NCI-H146 (cell line): ENCODE data around the gene UTP20.

Experiments
- DNase-seq: peaks from one replicate; lab custom pipeline; 2025; lab: John Stamatoyannopoulos, UW

Gene UTP20

GRCh38 chr12:101280006-101280505 lies at the start of gene UTP20:
Gene UTP20, plus strand, starts transcription at chr12:101280105. Its CDS starts 178 bp downstream, at chr12:101280283.
- peak; percentile 93 for DNase-seq

DNA sequence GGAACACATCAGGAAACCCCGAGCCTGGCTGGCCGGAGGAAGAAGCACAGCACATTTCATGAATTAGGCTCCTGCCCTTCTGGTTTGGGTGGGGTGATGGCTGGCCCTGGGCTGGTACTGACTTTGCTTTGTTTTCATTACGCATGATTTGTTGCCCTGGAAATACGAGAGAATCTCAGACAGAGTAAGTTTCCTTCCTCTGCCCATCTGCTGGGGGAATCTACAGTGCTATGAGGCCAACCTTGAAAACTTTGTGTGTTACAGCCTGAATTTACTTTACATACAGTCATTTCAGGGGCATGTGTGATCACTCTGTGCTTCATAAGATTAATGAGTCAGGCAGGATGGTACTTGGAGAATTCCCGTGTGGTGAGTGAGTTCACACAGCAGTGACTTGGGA lies 49.4 kb upstream of the UTP20 start:
- no peak for DNase-seq

DNA sequence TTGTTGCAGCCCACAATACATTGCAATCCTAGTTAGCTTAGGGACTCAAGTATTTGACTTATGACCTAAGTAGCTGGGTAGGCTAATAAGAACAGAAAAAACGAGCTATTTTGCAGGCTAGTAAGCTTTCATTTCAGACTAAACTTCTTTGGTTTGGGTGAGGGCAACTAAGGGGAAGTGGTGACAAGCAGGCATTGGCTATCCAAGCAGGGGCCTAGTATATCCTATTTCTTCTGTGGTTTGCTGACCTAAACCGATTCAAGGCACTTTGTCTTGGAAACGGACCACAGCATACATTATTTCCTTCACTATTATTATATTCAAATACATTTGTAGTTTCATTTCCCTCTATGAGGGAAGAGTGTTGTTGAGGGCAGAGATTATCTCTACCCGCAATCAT lies 48.3 kb upstream of the UTP20 start:
- no peak for DNase-seq

GRCh38 chr12:101235686-101236085 lies 44.2 kb upstream of the UTP20 start:
- DNase-seq, result no peak

- no peak for DNase-seq
These were observed 41.6 kb upstream of the UTP20 start for GRCh38 chr12:101238306-101238705.

DNA sequence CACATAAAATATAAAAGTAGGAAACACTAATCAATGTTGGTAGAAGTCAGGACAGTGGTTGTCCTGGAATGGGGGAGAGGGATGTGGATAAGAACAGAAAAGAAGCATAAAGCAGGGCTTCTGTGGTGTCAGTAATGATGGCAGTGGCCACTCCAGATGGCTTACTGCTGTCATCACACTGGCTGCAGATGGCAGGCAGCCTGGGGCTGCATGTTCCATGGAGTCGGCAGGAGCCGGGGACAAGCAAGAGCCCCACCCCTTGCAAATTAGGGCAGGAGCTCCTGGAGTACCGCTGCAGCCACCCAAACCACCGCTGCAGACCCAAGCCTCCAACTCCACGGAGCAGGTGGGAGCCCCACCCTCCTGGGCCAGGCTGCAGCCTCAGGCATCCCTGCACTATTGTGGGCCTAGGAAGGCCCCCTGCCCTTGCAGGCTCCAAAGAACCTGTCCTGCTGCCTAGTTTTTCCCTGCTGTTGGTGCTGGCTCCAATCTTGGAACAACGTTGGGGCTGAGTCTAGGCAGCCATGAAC lies 41.0 kb upstream of the UTP20 start:
- DNase-seq, result no peak

DNA sequence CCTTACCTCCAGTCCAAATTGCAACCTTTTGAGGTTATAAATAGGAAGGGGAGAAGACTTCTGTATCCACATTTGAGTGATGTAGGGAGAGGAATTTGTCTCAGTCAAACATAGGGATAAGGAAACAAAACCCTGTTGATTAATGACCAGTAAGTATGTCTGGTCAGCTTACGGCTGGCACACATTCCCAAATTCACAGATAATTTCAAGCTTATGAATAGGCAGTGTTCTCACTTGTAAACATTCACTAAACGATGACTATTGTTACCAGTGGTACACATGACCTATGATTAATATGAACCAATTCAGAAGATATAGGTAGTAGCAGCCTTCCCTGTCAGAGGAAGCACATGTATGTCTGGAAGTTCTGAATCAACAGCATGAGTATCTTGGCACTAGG lies 36.8 kb upstream of the UTP20 start:
- no peak for DNase-seq

DNA sequence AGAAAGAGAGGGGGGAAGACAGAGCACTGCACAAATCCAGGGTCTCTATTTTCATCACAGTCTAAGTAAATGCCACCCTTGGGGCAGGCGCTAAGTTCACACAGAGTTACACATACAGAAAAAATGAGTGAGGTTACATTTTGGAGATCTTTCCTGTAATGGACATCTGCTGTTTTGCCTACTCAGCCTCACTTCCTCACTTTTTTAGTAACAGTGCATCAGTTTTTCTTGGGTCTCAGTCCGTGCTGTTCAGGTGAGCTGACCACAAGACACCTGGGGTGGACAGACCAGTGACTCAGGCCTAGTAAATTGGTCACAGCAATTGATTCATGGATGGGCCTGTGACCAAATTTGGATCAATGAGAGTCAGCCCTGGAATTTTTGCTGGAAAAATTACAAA lies 36.3 kb upstream of the UTP20 start:
- no peak for DNase-seq

DNA sequence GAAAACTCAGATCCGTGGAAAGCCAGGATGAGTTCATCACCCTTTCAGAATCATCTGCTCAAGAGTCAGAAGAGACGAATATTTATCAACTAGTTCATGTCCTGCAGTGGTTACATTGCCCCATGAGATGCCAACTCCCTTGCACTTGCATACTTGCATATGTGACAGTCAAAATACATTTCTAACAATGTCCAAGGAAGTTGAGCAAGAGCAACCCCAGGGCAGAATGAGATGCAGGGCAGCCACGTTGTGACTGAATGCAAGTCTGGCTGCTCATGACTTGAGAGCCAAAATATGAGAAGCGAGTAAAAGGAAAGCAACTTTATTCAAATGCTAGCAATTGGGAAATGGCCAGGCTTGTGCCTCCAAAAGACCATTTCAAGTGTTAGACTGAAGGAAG lies 23.6 kb upstream of the UTP20 start:
- no peak for DNase-seq

GRCh38 chr12:101257357-101257756 lies 22.5 kb upstream of the UTP20 start:
- no peak for DNase-seq

DNA sequence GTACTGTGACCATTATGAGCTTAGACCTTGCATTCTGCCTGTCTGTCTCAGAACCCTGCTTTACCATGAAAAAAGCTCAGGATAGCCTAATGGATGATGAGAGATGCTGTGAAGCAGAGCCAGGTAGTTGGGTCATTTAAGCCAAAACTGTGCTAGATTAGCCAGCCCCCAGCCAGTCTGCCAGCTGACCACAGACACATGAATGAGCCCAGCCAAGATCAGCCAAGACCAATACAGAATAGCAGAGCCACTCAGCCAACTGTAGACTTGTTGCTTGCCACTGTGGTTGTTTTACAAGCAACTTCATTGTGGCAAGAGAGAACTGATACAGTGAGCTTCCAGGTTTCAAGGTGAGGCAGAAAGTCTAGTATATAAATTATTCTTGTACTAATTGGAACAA lies 12.8 kb upstream of the UTP20 start:
- DNase-seq, result no peak

DNA sequence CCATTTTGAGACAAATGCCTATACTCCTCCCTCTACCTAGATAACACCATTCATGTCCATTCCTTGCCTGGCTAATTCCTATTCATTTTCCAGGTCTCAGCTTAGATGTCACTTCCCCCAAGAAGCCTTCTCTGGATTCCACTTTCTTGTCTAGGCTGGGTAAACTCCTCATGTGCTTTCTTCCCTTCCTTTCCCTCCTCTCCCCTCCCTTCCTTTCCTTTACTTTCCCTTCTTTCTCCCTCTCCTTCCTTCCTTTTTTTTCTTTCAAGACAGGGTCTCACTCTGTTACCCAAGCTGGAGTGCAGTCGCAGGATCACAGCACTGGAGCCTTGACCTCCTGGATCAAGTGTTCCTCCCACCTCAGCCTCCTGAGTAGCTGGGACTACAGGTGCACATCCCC lies 3.5 kb upstream of the UTP20 start:
- DNase-seq, result no peak

DNA sequence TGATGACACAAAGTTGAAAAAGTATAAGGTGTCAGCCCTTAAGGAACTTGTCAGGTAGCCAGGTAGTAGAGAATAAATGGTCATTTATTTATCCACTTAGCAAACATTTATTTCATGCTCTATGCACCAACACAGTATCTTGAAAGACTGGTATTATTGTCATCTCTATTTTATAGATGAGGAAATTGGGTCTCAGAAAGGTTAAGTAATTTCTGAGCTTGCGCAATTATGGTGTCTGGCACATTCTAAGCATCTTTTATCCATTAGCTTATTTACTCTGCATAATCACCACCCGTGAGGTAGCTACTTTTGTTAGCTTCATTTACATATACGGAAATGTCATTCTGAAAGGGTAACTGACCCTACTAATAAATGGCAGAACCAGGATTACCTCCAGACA lies 2.5 kb upstream of the UTP20 start:
- peak; percentile 21 for DNase-seq

DNA sequence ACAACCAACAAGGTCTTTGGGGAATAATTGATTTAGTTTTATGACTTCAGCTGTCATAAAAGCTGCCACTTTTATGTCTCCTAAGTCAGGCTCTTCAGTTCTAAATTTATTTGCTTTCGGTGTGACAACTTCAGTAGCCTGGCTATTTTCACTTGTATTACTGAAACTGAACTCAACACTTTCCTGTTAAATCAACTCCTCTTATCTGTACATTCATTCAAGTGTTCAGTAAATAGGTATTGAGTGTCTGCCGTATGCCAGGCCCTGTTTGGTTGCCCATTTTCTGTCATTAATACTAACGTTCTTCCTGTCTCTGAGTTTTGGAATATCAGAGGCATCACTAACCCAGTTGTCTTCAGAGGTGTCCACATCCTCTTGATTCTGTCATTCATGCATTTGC lies 7.5 kb downstream of the UTP20 start:
- DNase-seq, result no peak

GRCh38 chr12:101297661-101298060 lies 17.8 kb downstream of the UTP20 start:
- DNase-seq, result no peak

DNA sequence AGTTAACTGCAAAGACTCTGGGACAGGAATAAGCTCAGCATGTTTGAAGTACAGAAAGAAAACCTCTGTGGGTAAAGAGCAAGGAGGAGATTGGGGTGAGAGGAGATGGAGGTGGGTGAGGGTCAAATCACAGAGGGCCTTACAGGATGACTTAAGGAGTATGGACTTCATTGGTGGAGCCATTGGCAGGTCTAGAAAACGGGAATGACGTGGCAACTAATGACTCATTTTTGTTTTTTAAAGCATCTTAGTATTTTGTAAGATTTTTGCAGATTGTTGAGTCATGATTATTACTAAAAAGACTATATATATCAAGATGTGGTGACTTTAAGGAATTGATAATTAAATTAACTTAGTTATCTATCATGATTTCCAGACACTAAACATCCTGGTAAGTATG lies 18.5 kb downstream of the UTP20 start:
- DNase-seq, result no peak

- no peak for DNase-seq
These were observed 19.4 kb downstream of the UTP20 start for GRCh38 chr12:101299346-101299745.

DNA sequence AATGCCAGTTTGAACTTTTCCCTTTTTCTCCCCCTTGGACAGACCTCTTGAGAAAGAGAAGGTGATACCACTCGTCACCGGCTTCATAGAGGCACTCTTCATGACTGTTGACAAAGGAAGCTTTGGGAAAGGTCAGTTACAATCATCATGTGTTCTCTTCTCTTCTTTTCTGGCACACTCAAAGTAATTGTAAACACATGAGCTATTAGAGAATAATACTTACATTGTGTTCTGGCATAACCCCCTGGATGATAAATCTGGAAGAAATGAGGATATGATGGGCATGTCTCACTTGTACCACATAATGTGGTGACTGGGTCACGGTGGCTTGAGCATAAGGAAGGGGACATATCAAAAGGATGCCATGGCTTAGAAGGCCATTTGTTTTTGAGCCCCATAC lies 20.0 kb downstream of the UTP20 start:
- no peak for DNase-seq

GRCh38 chr12:101302741-101303140 lies 22.8 kb downstream of the UTP20 start:
- no peak for DNase-seq

DNA sequence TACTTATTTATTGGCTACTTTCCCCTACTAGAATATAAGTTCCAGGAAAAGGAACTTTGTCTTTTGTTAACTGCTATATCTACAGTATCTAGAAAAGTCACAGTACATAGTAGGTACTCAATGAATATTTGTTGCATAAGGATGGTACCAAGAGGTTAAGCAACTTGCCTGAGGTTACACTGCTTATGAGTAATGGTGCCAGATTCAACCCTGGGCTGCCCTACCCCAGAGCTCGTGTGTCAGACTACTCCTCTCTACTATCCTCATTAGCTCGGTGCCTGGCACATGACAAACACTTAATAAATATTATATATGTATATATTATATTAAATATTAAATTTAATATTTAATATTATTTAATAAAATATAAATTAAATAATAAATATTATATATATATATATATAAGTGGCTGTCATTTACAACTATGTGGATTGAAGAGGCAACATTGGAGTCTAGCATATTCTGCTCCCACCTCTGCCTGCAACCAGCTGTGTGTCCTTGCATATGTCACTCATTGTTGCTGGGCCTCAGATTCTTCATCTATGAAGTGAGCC lies 25.4 kb downstream of the UTP20 start:
- DNase-seq, result no peak

DNA sequence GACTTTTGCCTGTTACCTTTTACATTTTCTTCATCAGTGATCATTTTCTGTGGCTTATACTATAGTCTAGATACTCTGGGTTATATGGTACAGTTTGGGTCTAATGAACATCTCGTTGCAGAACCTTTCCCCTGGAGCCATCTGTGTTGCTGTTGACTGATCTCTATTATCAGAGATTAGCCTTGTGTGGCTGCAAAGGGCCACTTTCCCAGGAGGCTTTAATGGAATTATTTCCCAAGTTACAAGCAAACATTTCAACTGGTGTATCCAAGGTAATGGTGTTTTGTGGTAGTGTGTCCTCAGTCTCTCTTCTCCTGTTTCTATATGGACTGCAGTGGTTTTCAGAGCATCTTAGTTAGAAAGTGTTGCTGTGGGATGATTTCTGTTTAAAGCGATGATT lies 25.9 kb downstream of the UTP20 start:
- DNase-seq, result no peak

GRCh38 chr12:101322480-101322879 lies 42.6 kb downstream of the UTP20 start:
- no peak for DNase-seq

GRCh38 chr12:101323255-101323654 lies 43.4 kb downstream of the UTP20 start:
- no peak for DNase-seq

DNA sequence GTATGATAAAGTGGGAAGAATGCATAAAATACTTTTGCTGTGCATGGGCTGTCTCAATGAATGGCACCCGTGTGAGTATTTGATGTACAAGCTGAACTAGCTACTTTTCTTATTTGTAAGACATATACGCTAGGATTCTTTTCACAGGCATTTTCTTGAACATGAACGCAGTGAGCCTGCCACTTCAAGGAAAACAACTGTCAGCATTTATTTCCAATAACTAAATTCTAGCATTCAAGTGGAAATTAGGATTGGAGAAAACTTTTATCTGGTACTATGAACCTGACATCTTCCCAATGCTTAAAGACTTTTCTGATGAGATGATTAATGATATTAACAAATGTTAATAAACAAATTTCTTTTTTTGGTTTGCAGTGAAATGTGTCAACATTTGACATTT lies 45.7 kb downstream of the UTP20 start:
- no peak for DNase-seq
